ENCODE measurements around the gene LIPK. TPM values are rescaled to one million over a fixed set of nuclear protein-coding genes. Genes with fewer than 3 reads are reported as not detected.
"Not testable (repeated sequence)": the region's sequence is repeated elsewhere in the genome, so short reads cannot be mapped to it uniquely, and the experiment has no call there.

The LIPK gene
- not detected in 2 replicates for total RNA-seq

GRCh38 chr10:88705958-88706357, at the start of gene LIPK:
TSS of gene LIPK (plus strand) at chr10:88706249. CDS start at chr10:88724544, 18,295 bp downstream.
- H3K36me3 ChIP-seq (ENCODE audit: control insufficient read depth, insufficient read depth, low read length): no peaks in the 10 kb centered on the region
- no peak for TF ChIP-seq CTCF (IDR thresholded peaks at IDR 0.05; ENCODE audit: insufficient read depth, low read length, poor library complexity, severe bottlenecking)
- no peak for DNase-seq (ENCODE audit: low read depth)
- H3K4me3 ChIP-seq (ENCODE audit: low read depth, low read length): no peak within 1 kb of the TSS
- no peaks in the 10 kb centered on the region for H3K27me3 ChIP-seq (ENCODE audit: control insufficient read depth, insufficient read depth, low read length)

- DNase-seq (ENCODE audit: low read depth): peak; percentile 18
- H3K4me3 ChIP-seq (ENCODE audit: low read depth, low read length): no peak overlapping the region
- TF ChIP-seq CTCF (IDR thresholded peaks at IDR 0.05; ENCODE audit: insufficient read depth, low read length, poor library complexity, severe bottlenecking): no peak
These were observed 48.1 kb upstream of the LIPK start for GRCh38 chr10:88657901-88658300.

GRCh38 chr10:88659725-88660597, 46.1 kb upstream of the LIPK start:
- no peak overlapping the region for H3K4me3 ChIP-seq (ENCODE audit: low read depth, low read length)
- no peaks in the 10 kb centered on the region for H3K27me3 ChIP-seq (ENCODE audit: control insufficient read depth, insufficient read depth, low read length)
- H3K36me3 ChIP-seq (ENCODE audit: control insufficient read depth, insufficient read depth, low read length): no peaks in the 10 kb centered on the region
- no peak for DNase-seq (ENCODE audit: low read depth)
- no peak for TF ChIP-seq CTCF (IDR thresholded peaks at IDR 0.05; ENCODE audit: insufficient read depth, low read length, poor library complexity, severe bottlenecking)

More at GRCh38 chr10:88657901-88658300, 48.1 kb upstream of the LIPK start:
- Histone ChIP-seq H3K27me3 (ENCODE audit: control insufficient read depth, insufficient read depth, low read length) (no peaks in the 10 kb centered on the region), H3K36me3 (ENCODE audit: control insufficient read depth, insufficient read depth, low read length) (no peaks in the 10 kb centered on the region)

- no peak overlapping the region for H3K4me3 ChIP-seq (ENCODE audit: low read depth, low read length)
- TF ChIP-seq CTCF (IDR thresholded peaks at IDR 0.05; ENCODE audit: insufficient read depth, low read length, poor library complexity, severe bottlenecking): no peak
- DNase-seq (ENCODE audit: low read depth): no peak
- H3K27me3 ChIP-seq (ENCODE audit: control insufficient read depth, insufficient read depth, low read length): no peaks in the 10 kb centered on the region
- no peaks in the 10 kb centered on the region for H3K36me3 ChIP-seq (ENCODE audit: control insufficient read depth, insufficient read depth, low read length)
These were observed 45.5 kb upstream of the LIPK start for GRCh38 chr10:88660598-88660884.

- no peak for TF ChIP-seq CTCF (IDR thresholded peaks at IDR 0.05; ENCODE audit: insufficient read depth, low read length, poor library complexity, severe bottlenecking)
- DNase-seq (ENCODE audit: low read depth): no peak
These were observed 45.0 kb upstream of the LIPK start for GRCh38 chr10:88661018-88661417.

GRCh38 chr10:88661577-88661976, 44.5 kb upstream of the LIPK start:
- no peaks in the 10 kb centered on the region for H3K36me3 ChIP-seq (ENCODE audit: control insufficient read depth, insufficient read depth, low read length)
- TF ChIP-seq CTCF (IDR thresholded peaks at IDR 0.05; ENCODE audit: insufficient read depth, low read length, poor library complexity, severe bottlenecking): no peak

More at GRCh38 chr10:88661018-88661417, 45.0 kb upstream of the LIPK start:
- no peaks in the 10 kb centered on the region for H3K27me3 ChIP-seq (ENCODE audit: control insufficient read depth, insufficient read depth, low read length)
- no peaks in the 10 kb centered on the region for H3K36me3 ChIP-seq (ENCODE audit: control insufficient read depth, insufficient read depth, low read length)
- no peak overlapping the region for H3K4me3 ChIP-seq (ENCODE audit: low read depth, low read length)

GRCh38 chr10:88663153-88663552, 42.9 kb upstream of the LIPK start:
- not testable (repeated sequence) for H3K27me3 ChIP-seq (ENCODE audit: control insufficient read depth, insufficient read depth, low read length); H3K36me3 ChIP-seq (ENCODE audit: control insufficient read depth, insufficient read depth, low read length); H3K4me3 ChIP-seq (ENCODE audit: low read depth, low read length); DNase-seq (ENCODE audit: low read depth)

More at GRCh38 chr10:88661577-88661976, 44.5 kb upstream of the LIPK start:
- Histone ChIP-seq H3K27me3 (ENCODE audit: control insufficient read depth, insufficient read depth, low read length) (no peaks in the 10 kb centered on the region), H3K4me3 (ENCODE audit: low read depth, low read length) (no peak overlapping the region)
- no peak for DNase-seq (ENCODE audit: low read depth)
